ENCODE data around the gene CDC42EP4. TPM values are rescaled to one million over a fixed set of nuclear protein-coding genes. Genes with fewer than 3 reads are reported as not detected.

The CDC42EP4 gene
- total RNA-seq, 2 experiments from 2014 or later: not detected

DNA sequence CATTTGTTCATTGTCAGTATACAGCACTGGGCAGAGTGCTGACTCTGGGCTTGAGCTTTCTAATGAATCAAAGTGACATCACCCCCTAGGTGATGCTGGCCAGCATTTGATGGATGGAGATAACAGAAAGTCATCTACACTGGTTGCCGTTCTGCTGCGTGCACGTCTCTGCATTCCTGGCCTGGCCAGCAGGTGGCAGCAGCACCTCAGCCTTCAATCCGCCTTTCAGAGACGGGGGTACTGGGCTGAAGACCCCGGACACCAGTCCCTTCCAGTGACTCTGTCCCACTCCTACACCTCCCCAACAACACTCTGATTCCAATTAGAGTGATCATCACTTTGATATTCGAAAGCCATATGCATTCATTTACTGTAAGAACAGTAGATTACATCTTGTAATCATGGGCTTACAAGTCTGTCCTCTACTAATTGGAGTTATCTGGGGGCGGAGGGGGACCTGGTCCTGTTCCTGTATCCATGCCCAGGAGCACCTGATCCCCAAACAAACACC lies 56.1 kb downstream of the CDC42EP4 start:
- TF ChIP-seq EZH2phosphoT487 (IDR thresholded peaks at IDR 0.05; ENCODE audit: borderline replicate concordance, low read depth, low read length): no peak
- TF ChIP-seq, protein P1, sequence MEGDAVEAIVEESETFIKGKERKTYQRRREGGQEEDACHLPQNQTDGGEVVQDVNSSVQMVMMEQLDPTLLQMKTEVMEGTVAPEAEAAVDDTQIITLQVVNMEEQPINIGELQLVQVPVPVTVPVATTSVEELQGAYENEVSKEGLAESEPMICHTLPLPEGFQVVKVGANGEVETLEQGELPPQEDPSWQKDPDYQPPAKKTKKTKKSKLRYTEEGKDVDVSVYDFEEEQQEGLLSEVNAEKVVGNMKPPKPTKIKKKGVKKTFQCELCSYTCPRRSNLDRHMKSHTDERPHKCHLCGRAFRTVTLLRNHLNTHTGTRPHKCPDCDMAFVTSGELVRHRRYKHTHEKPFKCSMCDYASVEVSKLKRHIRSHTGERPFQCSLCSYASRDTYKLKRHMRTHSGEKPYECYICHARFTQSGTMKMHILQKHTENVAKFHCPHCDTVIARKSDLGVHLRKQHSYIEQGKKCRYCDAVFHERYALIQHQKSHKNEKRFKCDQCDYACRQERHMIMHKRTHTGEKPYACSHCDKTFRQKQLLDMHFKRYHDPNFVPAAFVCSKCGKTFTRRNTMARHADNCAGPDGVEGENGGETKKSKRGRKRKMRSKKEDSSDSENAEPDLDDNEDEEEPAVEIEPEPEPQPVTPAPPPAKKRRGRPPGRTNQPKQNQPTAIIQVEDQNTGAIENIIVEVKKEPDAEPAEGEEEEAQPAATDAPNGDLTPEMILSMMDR (conservative IDR thresholded peaks at IDR 0.05; ENCODE audit: low read length): peak; percentile 100
- peak; percentile 66 for DNase-seq (ENCODE audit: low spot score)
- no peaks in the 10 kb centered on the region for H3K79me2 ChIP-seq (ENCODE audit: insufficient read depth, low read depth, low read length)
- no peak overlapping the region for H3K4me2 ChIP-seq (ENCODE audit: low read length)
- no peak overlapping the region for H3K4me3 ChIP-seq (ENCODE audit: low read depth, low read length, poor library complexity, severe bottlenecking)
- intact Hi-C loops (cut with micrococcal nuclease; ENCODE audit: unreplicated experiment): loop anchor here (1.0 to 10.0 kb wide), 3 partner anchors 115 to 691 kb away; no protein-coding TSS in a partner anchor
- CTCF ChIA-PET (ENCODE audit: unreplicated experiment): interaction anchor here (0.5 to 1.0 kb wide), 2 partner anchors 13 to 109 kb away, joined by 3 read pairs; no protein-coding TSS in a partner anchor
- BruUV-seq (replicated peaks): no TSS peak
- no peaks in the 10 kb centered on the region for H3K4me1 ChIP-seq (ENCODE audit: insufficient read depth, low read length, poor library complexity, severe bottlenecking)
- POLR2A ChIA-PET: no interaction called here
- no peak overlapping the region for H2AFZ ChIP-seq (ENCODE audit: low read length)
- H3K9me2 ChIP-seq (ENCODE audit: insufficient read depth, low read length): no peaks in the 10 kb centered on the region
- no peak overlapping the region for H3K27ac ChIP-seq (ENCODE audit: low read depth, low read length, poor library complexity, severe bottlenecking)
- no peaks in the 10 kb centered on the region for H3K9me3 ChIP-seq (ENCODE audit: low read length)
- H4K20me1 ChIP-seq (ENCODE audit: insufficient read depth, low read length): no peaks in the 10 kb centered on the region
- H3K36me3 ChIP-seq (ENCODE audit: insufficient read depth, low read length): no peaks in the 10 kb centered on the region

DNA sequence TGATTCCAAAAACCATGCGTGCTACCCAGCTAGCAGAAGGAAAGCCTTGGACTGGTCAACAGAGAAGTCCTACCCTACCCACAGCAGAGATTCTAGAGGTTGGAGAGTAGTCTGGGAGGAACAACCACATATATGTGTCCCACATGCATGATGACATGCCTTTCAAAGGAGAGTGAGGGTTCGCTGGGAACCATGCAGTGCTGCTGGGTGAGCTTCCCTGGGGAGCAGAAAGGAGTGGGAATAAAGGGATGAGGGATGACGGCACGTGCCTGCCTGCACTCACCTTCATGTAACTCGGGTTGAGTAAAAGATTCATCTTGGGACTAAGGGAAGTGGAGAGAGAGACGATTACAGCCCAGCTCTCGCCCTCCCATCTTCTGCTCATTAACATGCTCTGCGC lies 59.9 kb downstream of the CDC42EP4 start:
- H3K36me3 ChIP-seq (ENCODE audit: insufficient read depth, low read length): peaks cover 18% of the 10 kb centered on the region
- no peak overlapping the region for H3K4me2 ChIP-seq (ENCODE audit: low read length)
- H2AFZ ChIP-seq (ENCODE audit: low read length): no peak overlapping the region
- no TSS peak for BruUV-seq (replicated peaks)
- no peaks in the 10 kb centered on the region for H3K79me2 ChIP-seq (ENCODE audit: insufficient read depth, low read depth, low read length)
- no peak for DNase-seq (ENCODE audit: low spot score)
- H4K20me1 ChIP-seq (ENCODE audit: insufficient read depth, low read length): no peaks in the 10 kb centered on the region
- no peaks in the 10 kb centered on the region for H3K4me1 ChIP-seq (ENCODE audit: insufficient read depth, low read length, poor library complexity, severe bottlenecking)
- intact Hi-C loops (cut with micrococcal nuclease; ENCODE audit: unreplicated experiment): loop anchor here (10.0 kb wide), 1 partner anchor 687 kb away; no protein-coding TSS in a partner anchor
- no peaks in the 10 kb centered on the region for H3K9me3 ChIP-seq (ENCODE audit: low read length)
- H3K9me2 ChIP-seq (ENCODE audit: insufficient read depth, low read length): no peaks in the 10 kb centered on the region
- ChIA-PET POLR2A (no interaction called here), CTCF (ENCODE audit: unreplicated experiment) (no interaction called here)
- TF ChIP-seq EZH2phosphoT487 (IDR thresholded peaks at IDR 0.05; ENCODE audit: borderline replicate concordance, low read depth, low read length): no peak
- TF ChIP-seq, protein P1 (conservative IDR thresholded peaks at IDR 0.05; ENCODE audit: low read length): no peak
- no peak overlapping the region for H3K4me3 ChIP-seq (ENCODE audit: low read depth, low read length, poor library complexity, severe bottlenecking)
- H3K27ac ChIP-seq (ENCODE audit: low read depth, low read length, poor library complexity, severe bottlenecking): no peak overlapping the region

DNA sequence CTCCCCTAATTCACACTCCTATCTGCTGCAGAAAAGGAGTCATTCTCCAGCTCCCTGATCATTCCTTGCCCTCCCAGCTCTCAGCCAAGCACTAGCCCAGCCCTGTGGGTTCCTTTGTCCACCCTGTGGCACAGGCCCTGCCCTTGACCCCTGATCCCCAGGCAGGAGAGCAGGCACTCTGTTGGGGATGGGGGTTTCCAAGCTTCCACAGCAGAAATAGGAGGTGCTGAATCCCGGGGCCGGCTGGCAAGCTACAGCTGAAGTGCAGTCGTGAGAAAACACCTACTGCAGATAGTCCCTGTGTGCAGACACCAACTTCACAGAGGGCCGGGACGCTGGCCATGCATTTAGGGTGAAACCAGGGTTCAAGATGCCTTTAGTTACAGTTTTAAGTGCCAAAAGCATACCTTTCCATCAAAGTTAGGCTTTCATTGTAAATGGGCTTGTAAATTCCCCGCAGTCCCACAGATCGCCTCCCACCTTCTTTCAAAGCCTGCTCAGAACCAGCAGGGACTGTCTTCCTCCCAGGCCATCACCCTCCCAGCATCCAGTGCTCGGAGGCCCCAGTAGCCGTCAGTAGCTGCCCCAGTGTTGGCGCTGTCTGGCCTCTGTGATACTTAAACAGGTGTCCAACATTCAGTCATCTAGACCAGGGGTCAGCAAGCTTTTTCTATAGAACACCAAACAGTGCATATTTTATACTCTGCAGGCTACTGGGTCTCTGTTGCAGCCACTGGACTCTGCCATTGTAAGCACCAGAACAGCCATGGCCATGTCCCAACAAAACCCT lies 60.8 kb downstream of the CDC42EP4 start:
- H3K4me2 ChIP-seq (ENCODE audit: low read length): no peak overlapping the region
- intact Hi-C loops (cut with micrococcal nuclease; ENCODE audit: unreplicated experiment): loop anchor here (10.0 kb wide), 1 partner anchor 686 kb away; no protein-coding TSS in a partner anchor
- H3K27ac ChIP-seq (ENCODE audit: low read depth, low read length, poor library complexity, severe bottlenecking): no peak overlapping the region
- no peaks in the 10 kb centered on the region for H3K4me1 ChIP-seq (ENCODE audit: insufficient read depth, low read length, poor library complexity, severe bottlenecking)
- no peaks in the 10 kb centered on the region for H3K9me2 ChIP-seq (ENCODE audit: insufficient read depth, low read length)
- CTCF ChIA-PET (ENCODE audit: unreplicated experiment): no interaction called here
- POLR2A ChIA-PET: no interaction called here
- TF ChIP-seq, protein P1 (conservative IDR thresholded peaks at IDR 0.05; ENCODE audit: low read length): no peak
- no peak for TF ChIP-seq EZH2phosphoT487 (IDR thresholded peaks at IDR 0.05; ENCODE audit: borderline replicate concordance, low read depth, low read length)
- H3K4me3 ChIP-seq (ENCODE audit: low read depth, low read length, poor library complexity, severe bottlenecking): no peak overlapping the region
- no peak overlapping the region for H2AFZ ChIP-seq (ENCODE audit: low read length)
- peaks cover 21% of the 10 kb centered on the region for H3K36me3 ChIP-seq (ENCODE audit: insufficient read depth, low read length)
- H4K20me1 ChIP-seq (ENCODE audit: insufficient read depth, low read length): no peaks in the 10 kb centered on the region
- no peaks in the 10 kb centered on the region for H3K79me2 ChIP-seq (ENCODE audit: insufficient read depth, low read depth, low read length)
- no peaks in the 10 kb centered on the region for H3K9me3 ChIP-seq (ENCODE audit: low read length)
- BruUV-seq (replicated peaks): no TSS peak
- no peak for DNase-seq (ENCODE audit: low spot score)
